HepG2 (cell line): ENCODE measurements around the gene SLC25A25. TPM values are rescaled to one million over a fixed set of nuclear protein-coding genes. Genes with fewer than 3 reads are reported as not detected.

Source experiments
- ATAC-seq: fragments of 200-7000 bp; cut with Tn5 transposase; 3 replicates; pipeline ENCODE4 v1.9.1; 2020; ENCODE audit warnings: mild to moderate bottlenecking, moderate library complexity
- BruUV-seq: library from RNA; stranded (reverse); fragments of 400-500 nt; replicated peaks from 2 replicates; lab custom pipeline; 2021; lab: Mats Ljungman, UMichigan
- CTCF ChIA-PET: fragments of 300-600 bp; formaldehyde crosslinking; extraction: SDS; loops from one replicate; lab custom pipeline; 2021; ENCODE audit warnings: low total read pairs, inconsistent platforms, low intra/inter-chr PET ratio; lab: Yijun Ruan, JAX
- POLR2A ChIA-PET: fragments of 350-600 bp; sonication (Branson Sonifier 250); formaldehyde crosslinking; loops from one replicate; lab custom pipeline; 2020; ENCODE audit warnings: antibody characterized with exemption, inconsistent platforms; lab: Yijun Ruan, JAX
- DNase-seq: peaks from one replicate; pipeline ENCODE4 v3.0.0-alpha.2; 2015; ENCODE audit warnings: low spot score
- FAIRE-seq: peaks from 3 replicates; lab custom pipeline; 2011; peaks lifted over from hg19 to GRCh38; lab: Jason Lieb, UNC
- H2AFZ ChIP-seq: one replicate; pipeline ENCODE4 v1.6.1; 2011; ENCODE audit warnings: low read length, inconsistent platforms
- H3K27ac ChIP-seq: fragments of 300-600 bp; 3 replicates; pipeline ENCODE4 v1.8.0; 2011; ENCODE audit warnings: mixed run types, mild to moderate bottlenecking, mixed read lengths, low read length, inconsistent platforms; ENCODE audit not compliant: insufficient read depth; ENCODE audit errors: extremely low read length
- H3K27me3 ChIP-seq, 2 experiments: fragments of 200-600 bp in 1 of 2; 2 replicates in 1 of 2; 3 replicates in 1 of 2; pipeline versions ENCODE4 v1.6.0 to v1.8.0; 2011; ENCODE audit warnings: low read length in 2 of 2, mild to moderate bottlenecking in 2 of 2, moderate library complexity in 2 of 2, inconsistent platforms in 1 of 2; ENCODE audit not compliant: insufficient read depth in 2 of 2, control insufficient read depth in 1 of 2
- H3K36me3 ChIP-seq, 2 experiments: fragments of 200-600 bp in 1 of 2; replicated peaks in 1 of 2; 2 replicates in 1 of 2; 3 replicates in 1 of 2; pipeline versions ENCODE4 v1.5.1 to v1.8.0; 2011; ENCODE audit warnings: low read length in 2 of 2, inconsistent platforms in 1 of 2; ENCODE audit not compliant: insufficient read depth in 2 of 2, control insufficient read depth in 1 of 2
- H3K4me1 ChIP-seq: 2 replicates; pipeline ENCODE4 v1.5.1; 2012; ENCODE audit warnings: low read length, inconsistent platforms; ENCODE audit not compliant: insufficient read depth
- H3K4me2 ChIP-seq: 2 replicates; pipeline ENCODE4 v1.6.0; 2011; ENCODE audit warnings: low read depth, low read length, inconsistent platforms
- H3K4me3 ChIP-seq, 3 experiments: fragments of 200-600 bp in 1 of 3; sonication (generic), shearing (Covaris generic) in 1 of 3; replicated peaks in 1 of 3; 2 replicates each; pipeline ENCODE4 v1.5.1; 2011 to 2016; ENCODE audit warnings: low read length in 3 of 3, inconsistent platforms in 2 of 3, low read depth in 2 of 3, mild to moderate bottlenecking in 2 of 3, control low read depth in 1 of 3, mixed read lengths in 1 of 3; ENCODE audit not compliant: insufficient read depth in 1 of 3
- H3K79me2 ChIP-seq: one replicate; pipeline ENCODE4 v1.6.1; 2011; ENCODE audit warnings: low read length, inconsistent platforms; ENCODE audit not compliant: insufficient read depth
- H3K9ac ChIP-seq: 2 replicates; pipeline ENCODE4 v1.6.0; 2011; ENCODE audit warnings: mild to moderate bottlenecking, low read depth, low read length, inconsistent platforms; ENCODE audit not compliant: insufficient read depth
- H3K9me3 ChIP-seq: 2 replicates; pipeline ENCODE4 v1.5.1; 2012; ENCODE audit warnings: mild to moderate bottlenecking, low read length
- H4K20me1 ChIP-seq: 2 replicates; pipeline ENCODE4 v1.6.0; 2011; ENCODE audit warnings: inconsistent platforms, mild to moderate bottlenecking, low read length, moderate library complexity; ENCODE audit not compliant: insufficient read depth
- RFX1 ChIP-seq: fragments of 450-650 bp; IDR thresholded peaks from 2 replicates; pipeline ENCODE4 v1.6.1; 2017
- SMC3 ChIP-seq: IDR thresholded peaks from 2 replicates; pipeline ENCODE4 v1.6.1; 2011; ENCODE audit warnings: low read length, improper control_type of control experiment
- ZBTB46 ChIP-seq: sonication (generic); formaldehyde crosslinking; IDR thresholded peaks from 2 replicates; pipeline ENCODE4 v1.4.0; 2020; ENCODE audit warnings: mild to moderate bottlenecking, missing genetic modification reagents, borderline replicate concordance
- ZFP91 ChIP-seq: sonication (generic); formaldehyde crosslinking; IDR thresholded peaks from 2 replicates; pipeline ENCODE4 v1.9.0; 2022; ENCODE audit warnings: missing genetic modification reagents, mild to moderate bottlenecking, borderline replicate concordance
- ZNF12 ChIP-seq: sonication (generic); formaldehyde crosslinking; IDR thresholded peaks from 2 replicates; pipeline ENCODE4 v1.5.0; 2020; ENCODE audit warnings: missing genetic modification reagents
- ZNF136 ChIP-seq: sonication (generic); formaldehyde crosslinking; IDR thresholded peaks from 2 replicates; pipeline ENCODE4 v1.8.1; 2022; ENCODE audit warnings: low read depth, mild to moderate bottlenecking, moderate library complexity, missing genetic modification reagents
- ZNF335 ChIP-seq: sonication (generic); formaldehyde crosslinking; IDR thresholded peaks from 2 replicates; pipeline ENCODE4 v1.4.0; 2020; ENCODE audit warnings: missing genetic modification reagents
- ZNF710 ChIP-seq: sonication (generic); formaldehyde crosslinking; IDR thresholded peaks from 2 replicates; pipeline ENCODE4 v1.5.0; 2020; ENCODE audit warnings: mild to moderate bottlenecking, missing genetic modification reagents, borderline replicate concordance
- WGBS: methylation state at CpG from one replicate; pipeline ENCODE4 v1.1.6; 2017; ENCODE audit warnings: low lambda C conversion rate; 5-methylcytosine and 5-hydroxymethylcytosine counted together
- in situ Hi-C: cut with HindIII; loops from 2 replicates; pipeline ENCODE4 v1.10.0; 2017; ENCODE audit warnings: low pct_unique_long_range_greater_than_20kb; ENCODE audit not compliant: extremely low pct_ligation_motif_present
- intact Hi-C: fragments of 100-400 bp; cut with micrococcal nuclease; formaldehyde crosslinking; loops from one replicate; pipeline ENCODE4 v1.10.0; 2022; ENCODE audit not compliant: unreplicated experiment
- polyA plus RNA-seq, 8 experiments: library from polyadenylated mRNA; depleted of rRNA in 3 of 8; stranded (reverse) in 7 of 8; unstranded in 1 of 8; fragments of >200 nt; fragmentation: Illumina TruSeq in 4 of 8; extraction: Trizol in 4 of 8; gene quantifications; 2 replicates each; pipeline versions ENCODE4 v1.2.1 to v1.2.3, GENCODE V29; 2011 to 2016; ENCODE audit warnings: low read depth in 4 of 8, missing spikeins in 1 of 8, mixed read lengths in 1 of 8; ENCODE audit not compliant: insufficient read depth in 1 of 8
- total RNA-seq, 5 experiments: library from RNA; depleted of rRNA; stranded (reverse); fragments of >200 nt; fragmentation: Illumina TruSeq; extraction: Trizol; gene quantifications; 2 replicates each; pipeline ENCODE4 v1.2.3, GENCODE V29; 2016; ENCODE audit warnings: low read depth in 1 of 5

The SLC25A25 gene
- total and polyA plus RNA-seq, 2 of the 13 experiments (the other 11 are each of a cell fraction or from before 2014, with no cell fraction given) = 10.5 to 24.8 TPM

GRCh38 chr9:128096616-128097536 is 28.8 kb downstream of the SLC25A25 start:
- no peak overlapping the region for H2AFZ ChIP-seq
- H3K27me3 ChIP-seq = no peaks in the 10 kb centered on the region; a peak in 1 of 5 replicates
- no peak for ATAC-seq
- intact Hi-C loops = no loop called here
- H3K4me2 ChIP-seq = no peak overlapping the region
- no peak for DNase-seq
- peaks cover 71% of the 10 kb centered on the region for H3K4me1 ChIP-seq
- ChIA-PET CTCF (no interaction called here), POLR2A (interaction anchor here (1.3 to 3.3 kb wide), 5 partner anchors 9 to 39 kb away, joined by 7 to 22 read pairs (median 14); partner anchors contain the start of genes NAIF1 and SLC25A25)
- H3K9ac ChIP-seq = no peak overlapping the region
- H4K20me1 ChIP-seq = peaks cover 17% of the 10 kb centered on the region; the same call in 1 of the 2 replicates
- BruUV-seq = no TSS peak
- no peak for FAIRE-seq
- no peak overlapping the region for H3K4me3 ChIP-seq
- H3K9me3 ChIP-seq = no peaks in the 10 kb centered on the region
- peaks cover 35% of the 10 kb centered on the region for H3K79me2 ChIP-seq
- in situ Hi-C loops = no loop called here
- WGBS = 88% methylated on average over 18 of the region's 19 CpGs
- H3K36me3 ChIP-seq = peaks cover 0 to 13% of the 10 kb centered on the region in 2 experiments; a peak in 4 of 5 replicates
- no peak for TF ChIP-seq SMC3
- no peak for TF ChIP-seq ZNF136
- TF ChIP-seq ZNF12 (CRISPR knock-in tag) = no peak
- TF ChIP-seq RFX1 = no peak
- TF ChIP-seq ZNF335 (CRISPR knock-in tag) = no peak
- TF ChIP-seq ZNF710 = no peak
- no peak for TF ChIP-seq ZFP91 (CRISPR knock-in tag)
- TF ChIP-seq ZBTB46 (CRISPR knock-in tag) = no peak
- H3K27ac ChIP-seq = peak overlapping the region; percentile 92
